NCI-H82 (cell line): ENCODE data around the gene CSNK1D.

Source experiments
- DNase-seq: peaks from one replicate; lab custom pipeline; 2025; lab: John Stamatoyannopoulos, UW

The CSNK1D gene

DNA sequence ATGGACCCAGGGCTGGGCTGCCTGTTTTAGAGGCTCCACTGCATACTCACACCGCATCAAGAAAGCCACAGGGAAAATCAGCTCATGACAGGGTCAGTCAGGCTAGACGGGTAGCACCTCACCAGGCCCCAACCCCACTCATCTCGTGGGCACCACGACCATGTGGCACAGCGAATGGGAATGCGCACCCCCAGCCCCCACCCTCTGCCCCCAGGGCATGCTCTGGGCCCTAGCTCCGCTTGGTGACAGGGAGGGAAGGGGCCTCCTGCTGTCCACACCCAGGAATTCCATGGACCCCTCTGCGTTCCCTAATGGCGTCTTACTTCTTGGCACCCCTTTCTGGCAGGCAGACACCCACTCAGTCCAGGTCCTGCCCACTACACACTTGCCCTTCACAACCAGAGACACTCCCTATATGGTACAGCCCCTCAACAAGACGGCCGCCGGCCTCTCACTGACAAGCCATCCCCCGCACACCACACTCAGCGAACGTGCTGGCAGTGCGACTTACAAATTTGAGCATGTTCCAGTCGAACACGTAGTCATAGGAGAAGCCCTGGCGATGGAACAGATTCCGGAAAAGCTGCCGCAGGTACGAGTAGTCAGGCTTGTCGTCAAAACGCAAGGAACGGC is 22.5 kb downstream of the CSNK1D start:
- no peak for DNase-seq

DNA sequence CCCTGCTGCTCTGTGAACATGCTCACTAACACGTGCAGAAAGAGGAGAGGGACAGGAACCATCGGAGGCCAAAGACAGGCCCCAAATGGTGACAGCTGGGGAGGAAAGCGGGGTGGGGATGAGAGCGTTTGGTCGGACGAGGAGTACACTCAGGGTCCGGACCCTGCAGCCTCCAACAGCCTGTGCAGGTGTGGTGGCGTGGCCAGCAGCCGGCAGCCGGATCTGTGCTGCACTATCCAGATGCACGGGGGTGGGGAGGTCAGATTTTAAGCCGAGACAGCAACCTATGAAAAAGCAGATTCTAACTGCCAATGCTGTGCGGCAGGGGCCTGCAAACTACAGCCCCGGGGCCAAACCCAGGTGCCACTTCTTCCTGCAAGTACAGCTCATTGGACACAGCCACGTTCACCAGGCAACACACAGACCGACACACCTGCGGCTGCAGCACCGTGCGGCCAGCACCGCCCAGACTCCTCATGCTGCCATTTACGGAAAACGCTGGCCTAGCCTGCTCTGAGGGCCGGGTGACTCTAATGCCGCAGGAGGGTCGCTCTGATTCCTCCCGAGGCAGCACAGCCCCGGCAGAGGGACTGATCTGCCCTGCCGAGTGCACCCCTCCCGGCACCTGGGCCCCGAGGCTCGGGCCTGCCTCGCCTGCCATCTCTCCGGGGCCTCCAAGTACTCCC is 23.5 kb downstream of the CSNK1D start:
- DNase-seq, result no peak

DNA sequence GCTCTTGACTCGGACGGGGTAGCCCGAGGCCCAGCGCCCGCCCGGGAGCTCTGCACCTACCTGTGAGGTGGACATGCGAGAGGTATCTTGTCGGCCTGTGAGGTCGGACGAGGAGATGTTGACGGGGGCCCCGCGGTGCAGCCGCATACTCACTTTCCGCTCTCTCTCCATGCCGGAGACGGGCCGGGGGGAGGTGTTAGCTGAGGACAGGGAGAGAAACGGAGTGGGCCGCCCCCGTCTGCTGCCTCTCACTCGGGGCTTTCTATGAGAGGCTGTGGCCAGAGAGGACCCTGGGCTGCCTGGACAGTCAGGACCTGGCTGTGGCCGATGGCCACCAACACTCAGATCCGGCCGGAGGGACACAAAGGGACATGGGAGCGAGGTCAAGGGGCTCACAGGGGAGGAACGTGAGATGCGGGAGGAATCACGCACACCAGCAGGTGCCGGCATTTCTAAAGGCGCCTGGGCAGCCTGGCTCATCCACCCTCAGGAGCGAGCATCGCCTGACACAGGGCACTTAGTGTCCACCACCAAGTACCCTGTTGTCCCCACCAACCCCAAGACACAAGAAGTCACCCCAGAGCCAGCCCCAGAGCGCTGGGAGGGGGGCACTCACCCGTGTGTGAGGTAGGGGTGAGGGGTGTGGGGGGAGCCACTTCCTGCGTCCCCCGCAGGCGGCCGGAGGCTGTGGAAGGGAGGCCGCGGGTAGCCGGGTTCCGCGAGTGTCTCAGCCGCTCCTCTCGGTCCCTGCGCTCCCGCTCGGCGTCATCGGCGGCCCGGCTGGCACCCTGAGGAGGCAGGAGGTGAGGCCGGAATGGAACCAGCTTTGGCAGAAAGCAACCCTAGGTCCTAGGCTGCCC is 24.5 kb downstream of the CSNK1D start:
- no peak for DNase-seq

DNA sequence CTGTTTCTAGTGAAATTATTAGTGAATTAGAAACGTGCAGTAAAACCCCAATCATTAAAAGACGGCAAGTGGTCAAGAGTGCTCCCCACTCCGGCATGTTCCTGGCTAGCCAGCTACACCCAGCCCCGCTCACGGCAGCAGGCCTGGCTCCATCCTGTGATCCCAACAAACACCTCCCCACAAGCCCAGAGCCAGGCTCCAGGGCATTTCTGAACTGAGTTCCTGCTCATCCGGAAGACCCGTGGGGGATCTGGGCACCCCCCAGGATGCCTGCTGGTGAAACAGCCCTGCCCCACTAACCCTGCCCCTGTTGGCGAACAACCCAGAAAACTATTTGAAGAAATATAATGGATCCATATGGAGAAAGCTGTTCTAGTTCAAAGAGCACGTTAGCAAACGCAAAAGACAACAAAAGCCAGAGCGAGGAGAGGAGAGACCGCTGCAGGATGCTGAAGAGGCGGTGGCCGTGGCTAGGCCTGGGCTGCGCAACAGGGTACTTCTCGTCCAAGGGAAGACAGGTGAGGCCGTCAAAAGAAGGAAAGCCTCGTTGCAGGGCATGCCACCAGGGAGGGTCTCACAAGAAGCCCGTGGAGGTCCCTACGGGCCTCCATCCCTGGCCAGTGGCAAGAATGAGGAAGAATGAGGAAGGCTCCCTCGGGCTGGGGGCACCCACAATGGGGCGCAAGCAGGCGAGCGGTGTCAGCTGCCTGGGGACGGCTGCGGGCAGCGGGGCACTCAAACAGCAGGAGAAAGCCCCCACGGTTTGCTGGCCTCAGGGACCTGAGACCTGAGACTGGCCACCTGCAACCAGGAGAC is 25.4 kb downstream of the CSNK1D start:
- DNase-seq, result no peak

DNA sequence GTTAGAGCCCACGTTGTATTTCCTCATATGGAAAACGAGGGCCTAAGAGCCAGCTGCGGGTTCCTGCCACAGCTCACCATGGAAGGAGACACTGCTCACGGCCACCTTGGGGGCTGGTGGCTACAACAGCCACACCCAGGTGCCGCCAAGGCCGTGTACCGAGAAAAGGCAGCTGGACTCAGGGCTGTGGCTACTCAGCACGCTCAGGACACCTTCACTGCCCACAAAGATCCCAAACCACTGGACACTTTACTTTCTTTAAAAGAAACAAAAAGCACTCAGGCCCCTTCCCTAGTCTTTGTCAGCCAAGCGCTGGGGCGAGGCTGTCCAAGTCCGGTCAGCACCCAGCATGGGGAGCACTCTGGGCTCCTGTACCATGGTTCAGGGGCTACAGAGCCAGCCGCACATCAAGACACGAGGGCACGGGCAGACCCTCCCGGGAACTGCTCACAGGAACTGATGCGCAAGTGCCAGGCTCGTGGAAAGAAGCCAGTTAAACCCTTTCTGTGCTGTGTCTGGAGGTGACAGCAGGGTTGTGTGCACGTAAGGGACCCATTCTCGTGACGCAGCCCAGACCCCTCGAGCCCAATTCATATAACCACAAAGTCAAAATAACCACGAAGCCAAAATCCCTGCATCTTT is 26.2 kb downstream of the CSNK1D start:
- DNase-seq, result no peak

DNA sequence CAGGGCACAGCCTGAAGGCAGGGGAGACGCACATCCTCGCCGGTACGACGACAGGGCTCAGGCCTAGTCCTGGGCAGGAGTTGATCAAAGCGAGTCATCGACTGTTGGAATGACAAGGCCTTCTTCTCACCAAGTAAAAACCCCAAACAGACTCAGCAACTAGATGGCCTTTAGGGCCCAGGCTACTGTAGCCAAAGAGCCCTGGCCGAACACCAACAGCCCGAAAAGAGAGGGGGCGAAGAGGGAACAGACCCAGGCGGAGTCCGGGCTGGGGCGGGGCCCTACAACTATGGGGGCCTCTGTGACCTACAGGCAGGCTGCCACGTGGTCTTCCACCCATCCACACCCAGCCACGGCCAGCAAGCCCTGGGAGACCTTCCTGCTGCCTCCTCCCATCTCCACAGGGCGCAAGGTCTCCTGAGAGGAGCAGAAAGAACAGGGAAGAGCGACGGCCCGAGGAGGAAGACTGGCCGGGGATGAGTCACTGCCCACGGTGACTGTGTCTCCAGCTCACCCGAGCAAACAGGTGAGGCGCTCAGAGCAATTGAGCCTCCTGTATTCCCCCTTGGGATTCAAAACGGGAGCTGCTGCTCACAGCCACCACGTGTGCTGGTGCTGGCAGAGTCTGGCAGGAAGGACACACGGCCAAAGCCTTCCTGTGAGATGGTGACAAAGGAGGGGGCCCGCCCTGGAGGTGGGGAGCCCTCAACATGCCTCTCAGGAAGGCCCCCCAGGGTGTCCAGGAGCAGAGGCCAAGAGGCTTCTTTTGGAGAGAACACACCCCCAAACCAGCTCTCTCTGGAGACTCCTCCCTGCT is 26.9 kb downstream of the CSNK1D start:
- DNase-seq, result no peak

DNA sequence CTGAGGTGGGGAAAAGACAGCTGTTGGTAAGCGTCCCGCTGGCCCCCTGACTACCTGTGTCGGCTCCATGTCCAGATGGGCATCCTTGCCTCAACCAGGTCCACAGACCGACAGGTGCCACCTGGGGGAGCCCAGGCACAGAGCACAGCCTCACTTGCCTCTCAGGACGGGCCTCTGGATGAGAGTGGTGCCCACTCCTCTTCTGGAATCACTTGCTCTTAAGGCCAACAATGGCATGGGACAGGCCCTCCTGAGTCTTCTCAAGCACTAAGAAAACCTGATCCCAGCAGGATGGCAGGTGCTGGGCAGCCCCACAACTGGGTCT is 27.5 kb downstream of the CSNK1D start:
- no peak for DNase-seq

DNA sequence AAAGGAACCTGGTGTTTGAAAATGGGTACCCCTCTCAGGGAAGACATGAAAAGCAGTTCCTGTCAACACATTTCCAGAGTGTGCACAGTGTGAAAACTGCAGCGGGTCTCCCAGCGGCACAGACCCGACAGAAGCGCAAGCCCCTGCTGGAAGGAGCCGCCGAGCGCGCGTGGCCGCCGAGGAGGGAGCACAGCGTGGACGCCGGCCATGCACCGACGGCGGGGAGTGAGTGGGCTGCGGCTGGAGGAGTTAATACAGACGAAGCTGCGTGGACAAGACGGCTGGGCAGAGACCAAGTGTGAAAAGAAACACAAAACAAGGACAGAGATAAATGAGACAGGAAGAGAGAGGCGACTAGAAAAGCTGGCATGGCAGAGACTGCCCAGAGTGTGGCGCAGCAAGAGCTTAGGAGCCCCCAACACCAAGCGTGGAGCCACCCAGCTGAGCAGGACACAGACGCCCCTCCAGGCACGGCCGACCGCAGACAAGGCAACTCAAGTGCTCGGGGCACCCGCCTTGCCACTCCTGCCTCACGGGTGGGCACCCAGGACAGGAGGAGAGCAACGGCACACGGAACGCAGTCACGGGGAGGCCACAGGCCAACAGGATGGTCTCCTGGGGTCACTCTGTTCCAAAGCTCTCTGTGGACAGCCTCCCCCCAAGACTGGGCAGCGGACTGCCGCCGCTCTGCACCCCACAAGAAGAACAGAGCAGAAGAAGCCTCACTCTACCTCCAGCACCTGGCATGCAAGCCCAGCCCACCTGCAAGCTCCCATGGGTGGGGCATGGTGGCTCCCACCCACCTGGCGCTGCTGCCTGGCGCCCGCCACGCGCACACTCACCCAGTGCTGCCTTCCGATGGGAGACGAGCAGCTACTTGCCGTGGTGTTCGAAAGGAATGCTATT is 28.1 kb downstream of the CSNK1D start:
- no peak for DNase-seq

DNA sequence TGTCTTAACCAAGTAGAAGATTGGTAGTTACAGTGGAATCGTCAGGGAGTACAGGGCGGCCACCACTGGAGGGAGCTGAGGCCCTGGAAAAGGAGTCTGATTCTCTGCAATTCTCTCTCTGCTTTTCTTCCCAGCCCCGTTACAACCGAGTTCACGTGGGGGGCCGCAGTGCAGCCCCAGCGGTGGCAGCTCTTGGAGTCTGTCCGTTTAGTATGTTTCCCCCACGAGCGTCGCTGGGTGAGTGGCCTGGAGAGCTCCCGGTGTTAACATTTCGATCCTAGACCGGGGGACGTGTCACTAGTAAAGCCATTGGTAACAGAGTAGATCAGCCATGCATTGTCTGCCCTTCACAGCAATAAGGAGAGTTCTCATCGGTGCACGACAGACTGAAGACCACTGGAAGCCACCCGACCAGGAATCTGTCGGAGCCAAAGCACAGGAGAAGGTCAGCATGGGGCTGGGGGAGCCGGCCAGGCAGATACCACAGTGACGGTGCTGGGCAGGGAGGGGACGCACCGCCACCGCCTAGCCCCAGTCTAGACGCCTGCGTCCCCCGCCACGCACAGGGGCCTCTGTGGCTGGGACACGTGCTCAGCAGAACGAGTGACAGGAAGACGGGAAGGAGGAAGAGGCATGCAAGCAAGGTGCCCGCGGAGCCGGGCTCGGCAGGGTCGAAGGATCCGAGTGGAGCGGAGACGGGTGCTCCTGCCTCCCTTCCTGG is 28.9 kb downstream of the CSNK1D start:
- DNase-seq, result peak; percentile 17

DNA sequence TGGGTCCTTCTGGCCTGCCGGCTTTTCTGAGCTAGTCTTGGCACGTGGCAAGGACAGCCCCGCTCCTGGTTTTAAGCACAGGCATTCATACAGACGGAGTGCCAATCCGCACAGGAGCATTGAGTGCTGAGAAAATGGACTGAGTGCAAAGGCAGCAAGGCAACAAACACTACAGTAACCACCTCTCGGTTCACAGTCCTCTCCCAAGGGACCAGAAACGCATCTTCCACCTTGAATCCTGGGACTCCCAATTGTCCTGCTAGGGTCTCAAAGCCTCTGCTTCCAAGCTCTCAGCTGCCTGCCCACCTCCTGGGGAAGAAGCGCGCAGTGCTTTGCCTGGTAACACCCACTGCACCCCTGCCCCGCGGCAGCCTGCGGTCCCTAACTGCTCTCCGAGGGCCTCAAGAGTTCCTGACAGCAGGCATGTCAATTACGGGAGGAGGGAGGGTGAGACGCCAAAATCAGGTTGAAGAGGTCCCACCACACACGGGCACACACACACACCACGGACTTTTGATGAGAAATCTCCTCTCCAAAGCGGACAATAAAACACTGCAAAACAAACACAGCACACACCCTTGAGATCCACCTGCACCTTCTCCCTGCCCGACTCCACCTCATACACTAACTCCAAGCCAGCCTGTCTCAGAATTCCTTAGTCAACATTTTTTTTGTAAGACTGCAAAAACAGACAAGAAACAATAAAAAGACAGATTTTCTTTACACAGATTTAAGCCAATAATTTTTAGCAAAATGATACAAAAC is 29.7 kb downstream of the CSNK1D start:
- no peak for DNase-seq

DNA sequence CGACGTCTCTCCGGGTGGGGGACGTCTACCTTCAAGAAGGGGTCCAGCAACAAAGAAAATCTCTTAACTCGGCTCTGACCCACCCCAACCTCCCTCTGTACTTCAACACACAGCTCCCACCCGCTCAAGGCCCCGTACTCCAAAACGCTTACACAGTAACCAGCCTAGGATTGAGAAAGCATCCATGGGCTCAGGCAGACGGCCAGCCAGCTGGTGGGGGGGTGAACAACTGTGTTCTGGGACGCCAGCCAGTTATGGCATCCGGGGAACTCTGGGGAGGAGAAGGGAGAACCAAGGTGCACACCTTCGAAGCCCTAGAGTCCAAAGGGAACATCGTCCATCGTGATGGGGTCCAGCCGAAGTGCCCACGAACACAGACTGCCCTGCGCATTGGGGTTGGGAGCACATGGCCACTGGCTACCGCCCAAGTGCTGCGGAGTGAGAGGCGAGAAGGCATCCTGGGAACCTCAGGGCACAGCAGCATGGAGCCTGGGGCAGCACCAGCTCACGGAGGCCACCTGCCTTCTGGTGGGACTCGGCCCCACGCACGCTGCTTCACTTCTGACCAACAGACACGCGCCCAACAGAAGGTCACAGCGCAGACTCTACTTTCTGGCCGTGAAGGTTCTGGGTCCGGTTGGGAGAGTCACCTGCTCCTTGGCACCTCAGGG is 30.4 kb downstream of the CSNK1D start:
- no peak for DNase-seq

DNA sequence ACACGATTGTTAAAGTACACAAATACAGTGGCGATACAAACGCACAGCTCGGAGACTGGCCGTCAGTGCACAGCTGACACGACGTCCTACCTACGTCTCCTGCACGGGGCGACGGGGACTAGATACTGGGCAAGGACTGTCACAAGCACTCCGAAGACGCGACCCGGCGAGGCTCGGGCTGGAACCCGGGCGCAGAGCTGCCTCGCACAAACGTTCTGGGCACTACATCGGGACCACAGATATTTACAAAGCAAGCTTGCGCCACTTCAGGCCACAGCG is 30.9 kb downstream of the CSNK1D start:
- no peak for DNase-seq

DNA sequence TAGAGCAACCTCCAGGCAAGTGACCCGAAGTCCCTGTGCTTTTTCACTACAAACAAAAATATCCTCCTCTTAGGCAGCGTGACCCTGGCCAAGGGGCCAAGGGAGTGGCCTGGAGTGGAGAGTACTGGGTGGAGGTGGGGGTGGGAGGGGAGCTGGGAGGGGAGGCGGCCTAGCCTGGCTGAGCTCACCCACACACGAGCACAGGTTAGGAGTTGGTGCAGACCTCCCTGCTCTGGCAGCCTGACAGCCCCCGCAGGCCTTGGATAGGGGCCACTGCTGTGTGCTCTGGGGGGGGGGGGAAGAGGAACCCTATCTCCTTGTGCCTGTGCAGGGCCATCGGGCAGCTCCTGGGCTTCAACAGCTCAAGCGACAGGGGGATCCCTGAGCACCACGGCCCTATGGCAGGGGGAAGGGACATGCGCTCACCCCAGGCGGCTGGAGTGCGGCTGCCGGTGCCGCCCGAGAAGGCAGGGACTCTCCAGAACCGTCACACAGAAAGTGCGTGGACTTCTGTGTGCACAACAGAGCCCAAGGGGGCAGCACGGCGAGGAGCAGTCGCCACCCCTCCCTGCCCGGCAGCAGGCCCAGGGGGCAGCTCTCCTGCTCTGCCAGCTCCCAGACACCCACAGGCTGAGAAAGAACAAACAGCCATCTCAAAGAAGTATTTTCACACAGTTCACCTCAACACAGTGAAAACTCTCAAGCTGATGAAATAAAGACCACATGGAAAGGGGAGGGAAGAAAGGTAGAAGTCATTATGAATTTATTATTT is 31.4 kb downstream of the CSNK1D start:
- DNase-seq, result no peak

DNA sequence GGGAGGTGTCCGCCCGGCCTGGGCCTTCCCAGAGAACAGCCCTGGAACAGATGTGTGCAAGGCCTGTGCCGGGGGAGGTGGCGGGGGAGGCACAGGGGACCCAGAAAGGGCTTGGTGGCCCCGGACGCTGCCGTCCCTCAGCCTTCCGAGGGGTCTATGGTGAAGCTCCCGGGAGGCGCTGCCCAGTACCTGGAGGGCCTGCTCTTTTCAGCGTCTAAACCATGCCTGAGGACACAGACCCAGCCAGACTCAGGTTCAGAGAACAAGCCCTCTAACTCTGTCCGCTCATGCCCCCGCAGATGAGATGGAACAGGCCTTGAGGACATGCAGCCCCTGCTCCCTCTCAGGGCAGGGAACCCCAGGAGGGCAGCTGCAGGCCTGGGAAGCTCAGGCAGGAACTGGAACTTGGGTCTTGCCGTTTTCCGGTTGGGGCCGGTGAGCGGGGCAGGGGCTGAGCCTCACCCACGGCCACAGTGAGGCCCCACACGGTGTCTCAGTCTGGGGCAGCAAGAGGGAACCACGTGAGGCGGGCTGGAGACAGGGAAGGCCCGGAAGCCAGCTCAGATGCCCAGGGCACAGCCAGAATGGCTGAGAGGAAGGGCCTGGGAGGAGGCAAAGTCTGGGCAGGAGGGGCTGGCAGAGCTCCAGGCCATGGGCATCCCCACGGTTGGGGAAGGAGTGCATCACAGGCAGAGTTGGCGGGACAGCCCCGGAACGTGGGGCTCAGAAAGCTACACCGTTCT is 32.1 kb downstream of the CSNK1D start:
- DNase-seq, result no peak

DNA sequence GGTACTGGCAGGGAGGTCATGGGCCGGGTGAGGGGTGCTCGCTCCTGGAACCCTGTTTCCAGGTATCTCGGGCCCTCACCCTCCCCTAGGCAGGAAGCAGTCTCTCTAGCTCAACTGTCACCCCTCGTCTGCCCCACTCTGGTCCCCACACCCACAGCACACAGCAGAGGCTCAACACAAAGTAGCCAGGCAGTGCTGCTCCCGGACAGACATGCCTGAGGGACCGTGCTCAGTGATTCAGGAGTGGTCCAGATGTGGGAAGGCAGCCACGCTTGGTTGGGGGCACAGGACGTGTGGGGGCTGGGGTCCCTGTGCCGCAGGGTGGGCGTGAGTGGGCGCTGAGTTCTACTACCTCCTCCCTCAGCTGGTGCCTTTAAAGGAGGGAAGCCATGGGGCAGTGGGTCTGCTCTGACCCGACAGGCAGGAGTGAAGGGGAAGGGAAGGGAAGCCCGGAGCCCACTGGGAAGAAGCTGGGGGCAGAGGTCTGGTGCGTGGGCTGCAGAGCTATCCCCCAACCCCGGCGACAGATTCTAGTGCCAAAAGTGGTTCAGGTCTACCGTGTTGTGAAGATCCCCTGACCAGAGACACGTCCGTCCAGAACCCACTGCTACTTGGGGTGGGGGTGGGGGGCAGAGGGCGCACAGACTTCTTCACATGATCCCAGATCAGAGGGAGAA is 32.9 kb downstream of the CSNK1D start:
- no peak for DNase-seq

DNA sequence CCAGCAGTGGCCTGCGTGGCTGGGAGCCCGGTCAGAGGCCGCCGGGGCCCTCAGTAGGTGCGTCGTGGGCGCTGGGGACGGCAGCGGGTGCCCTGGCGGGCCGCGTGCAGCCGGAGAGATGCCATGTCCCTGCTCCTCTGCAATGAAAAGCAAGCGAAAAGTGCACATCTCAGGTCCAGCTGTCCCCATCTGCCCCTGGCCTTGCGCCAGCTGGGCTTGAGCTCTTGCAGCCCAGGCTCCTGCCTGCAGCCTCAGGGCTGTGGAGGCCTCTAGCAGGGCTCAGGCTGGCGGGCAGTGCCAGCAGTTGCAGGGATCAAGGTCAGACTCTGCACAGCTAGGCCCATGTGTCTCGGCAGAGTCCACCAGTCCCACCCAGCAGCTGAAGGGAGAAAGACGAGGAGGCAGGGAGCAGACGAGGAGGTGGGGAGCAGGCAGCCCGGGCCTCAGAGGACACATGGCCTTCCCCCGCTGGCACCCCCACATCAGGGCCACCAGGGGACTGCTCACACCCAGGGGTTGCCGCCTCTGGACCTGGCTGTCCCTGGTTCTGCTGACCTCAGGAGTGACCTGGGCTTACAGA is 33.5 kb downstream of the CSNK1D start:
- no peak for DNase-seq
